Embryonic facial prominence (tissue), 1 donor: ENCODE data around the gene IRGQ.
"Not testable (repeated sequence)": the region's sequence is repeated elsewhere in the genome, so short reads cannot be mapped to it uniquely, and the experiment has no call there.

ENCODE experiments used
- DNase-seq: peaks from one replicate; pipeline ENCODE4 v3.0.0-alpha.2; 2016; ENCODE audit errors: extremely low spot score

Gene IRGQ

DNA sequence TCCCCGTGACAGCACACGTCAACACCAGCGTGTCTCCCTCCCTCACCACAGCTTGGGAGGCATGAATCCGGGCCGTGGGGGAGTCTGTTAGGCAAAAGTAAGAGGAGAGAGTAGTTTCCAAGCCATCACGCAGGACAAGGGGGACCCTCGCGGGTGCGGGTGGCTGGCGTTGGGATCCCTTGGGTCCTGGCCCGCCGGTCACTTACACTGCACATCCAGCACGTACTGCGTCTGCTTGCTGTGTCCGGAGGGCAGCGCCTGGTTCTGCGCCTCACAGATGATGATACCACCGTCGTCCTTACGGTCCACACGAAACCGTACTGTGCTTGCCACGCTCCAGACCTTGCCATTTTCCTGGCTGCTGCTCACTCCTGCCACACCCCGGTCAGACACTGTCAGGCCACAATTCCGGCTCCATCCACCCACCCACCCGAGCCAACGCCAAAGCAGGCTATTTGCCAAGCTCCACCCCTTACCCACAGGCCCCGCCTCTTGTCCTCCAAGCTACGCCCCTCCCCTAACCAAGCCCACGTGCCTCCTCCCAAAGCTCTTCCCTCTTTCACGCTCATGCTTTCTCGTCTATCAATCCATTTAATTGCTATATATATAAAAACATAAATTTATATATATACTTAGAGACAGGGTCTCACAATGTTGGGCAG, 30.1 kb upstream of the IRGQ start:
- no peak for DNase-seq

DNA sequence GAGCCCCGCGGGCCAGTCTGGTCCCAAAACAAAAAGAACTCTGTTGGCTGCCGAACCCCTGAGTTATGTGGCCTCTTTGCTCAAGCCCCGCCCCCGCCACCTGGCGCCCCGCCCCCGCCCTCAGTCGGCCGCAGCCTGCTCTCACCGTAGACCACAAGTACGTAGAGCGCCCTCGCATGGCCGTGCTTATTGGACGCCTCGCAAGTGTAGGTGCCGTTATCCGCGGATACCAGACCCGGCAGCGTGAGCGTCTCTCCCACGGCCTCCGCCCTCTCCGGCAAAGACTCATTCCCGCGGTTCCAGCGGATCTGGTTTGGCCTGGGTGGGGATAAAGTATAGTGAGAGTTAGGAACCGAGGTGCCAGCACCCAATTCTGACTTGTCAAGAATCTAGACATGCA, 29.0 kb upstream of the IRGQ start:
- no peak for DNase-seq

GRCh38 chr19:43623889-43624670, 28.1 kb upstream of the IRGQ start:
- DNase-seq = no peak

DNA sequence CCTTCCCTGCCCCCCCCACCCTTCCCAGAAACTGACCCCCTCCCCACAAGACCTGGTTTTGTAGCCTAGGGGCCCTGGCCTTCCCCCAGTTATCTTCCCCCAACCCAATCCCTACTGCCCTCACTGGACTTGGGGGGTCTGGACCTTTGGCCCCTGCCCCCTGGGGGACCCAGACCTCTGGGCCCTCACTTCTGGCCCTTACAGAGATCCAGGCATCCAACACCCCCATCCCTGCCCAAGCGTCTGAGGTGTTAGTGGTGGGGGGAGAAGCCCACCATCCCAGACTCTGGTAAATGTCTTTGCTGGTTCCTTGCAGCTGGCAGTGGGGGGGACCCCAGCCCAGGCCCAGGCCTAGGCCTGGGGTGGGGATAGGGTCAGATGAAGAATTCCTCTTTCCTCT, 27.0 kb upstream of the IRGQ start:
- DNase-seq = no peak

DNA sequence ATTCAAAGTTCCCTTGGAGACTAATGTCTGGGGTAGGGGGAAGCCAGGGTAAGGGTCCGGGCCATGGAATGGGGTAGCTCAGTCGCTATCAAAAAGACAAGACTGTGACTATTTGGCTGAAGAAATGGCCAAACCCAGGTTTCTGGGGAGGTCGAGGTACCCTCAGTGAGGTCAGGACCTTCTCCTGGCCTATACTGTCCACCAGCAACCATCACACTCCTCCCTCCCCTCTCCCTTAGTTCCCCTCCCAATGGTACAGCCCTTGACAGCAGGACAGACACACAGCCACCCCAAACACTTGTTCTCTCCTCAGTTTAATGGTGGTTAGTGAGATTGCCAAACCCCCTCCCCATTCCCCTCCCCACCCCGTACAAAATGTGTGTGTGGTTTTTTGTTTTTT, 26.1 kb upstream of the IRGQ start:
- DNase-seq = no peak

DNA sequence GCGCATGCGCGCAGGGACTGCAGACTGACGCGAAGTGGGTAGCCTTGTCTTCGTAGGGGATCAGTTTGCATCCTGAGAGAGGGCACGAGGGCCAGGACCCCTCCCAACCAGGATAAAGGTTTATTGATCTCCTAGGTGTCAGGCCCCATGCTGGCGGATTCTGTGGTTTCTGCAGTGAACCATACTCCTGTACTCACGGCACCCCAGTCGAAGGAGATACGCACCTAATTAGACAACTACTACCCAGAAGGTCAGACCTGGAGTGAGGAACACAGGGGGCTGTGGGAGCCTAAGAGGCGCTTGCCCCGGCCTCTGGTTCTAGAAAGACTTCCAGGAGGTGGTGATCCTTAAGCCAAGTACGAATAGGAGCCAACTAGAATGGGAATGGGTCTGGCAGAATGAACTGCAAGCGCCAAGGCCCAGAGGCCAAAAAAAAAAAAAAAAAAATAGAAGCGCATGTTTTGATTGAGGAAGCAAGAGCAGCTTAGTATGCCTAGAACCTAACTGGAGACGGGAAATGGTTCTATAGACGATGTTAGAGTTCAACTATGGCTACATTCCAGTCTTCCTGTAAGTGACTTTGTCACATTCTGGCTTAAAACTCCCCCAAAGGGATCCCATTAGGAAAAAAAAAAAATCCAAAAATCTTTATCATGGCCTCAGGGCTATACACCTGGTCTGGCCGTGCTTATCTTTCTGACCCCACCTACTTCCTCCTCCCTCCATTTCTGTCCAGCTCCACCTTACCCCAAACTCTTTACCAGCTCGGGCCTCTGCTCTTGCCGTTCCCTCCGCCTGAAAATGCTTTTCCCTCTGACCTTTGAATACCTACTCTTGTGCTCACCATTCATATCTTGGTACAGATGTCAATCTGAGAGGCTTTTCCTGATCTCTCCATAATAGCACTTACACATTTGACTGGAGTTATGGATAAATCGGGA, 24.4 kb upstream of the IRGQ start:
- DNase-seq = no peak

GRCh38 chr19:43619262-43620060, 23.5 kb upstream of the IRGQ start, which contains the start of gene ZNF428:
TSS of gene ZNF428 (minus strand) at chr19:43619629. CDS start at chr19:43614304, 5,325 bp downstream.
- peak; percentile 86 for DNase-seq

DNA sequence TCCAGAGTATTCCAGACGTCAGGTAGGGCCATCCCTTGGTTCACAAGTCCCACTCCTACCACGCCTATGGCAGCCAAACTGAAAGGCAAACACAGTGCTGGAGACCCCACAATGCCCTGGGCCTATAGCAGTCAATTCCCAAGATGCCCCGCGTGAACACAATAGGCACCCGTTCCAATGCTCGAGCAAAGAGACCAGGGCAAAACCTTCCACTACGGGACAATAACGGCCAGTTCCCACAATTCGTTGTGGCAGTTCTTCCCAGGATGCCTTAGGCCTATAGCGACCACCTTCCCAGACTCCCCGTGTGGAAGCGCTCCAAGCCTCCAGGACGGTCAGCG, 23.0 kb upstream of the IRGQ start:
- DNase-seq = no peak

DNA sequence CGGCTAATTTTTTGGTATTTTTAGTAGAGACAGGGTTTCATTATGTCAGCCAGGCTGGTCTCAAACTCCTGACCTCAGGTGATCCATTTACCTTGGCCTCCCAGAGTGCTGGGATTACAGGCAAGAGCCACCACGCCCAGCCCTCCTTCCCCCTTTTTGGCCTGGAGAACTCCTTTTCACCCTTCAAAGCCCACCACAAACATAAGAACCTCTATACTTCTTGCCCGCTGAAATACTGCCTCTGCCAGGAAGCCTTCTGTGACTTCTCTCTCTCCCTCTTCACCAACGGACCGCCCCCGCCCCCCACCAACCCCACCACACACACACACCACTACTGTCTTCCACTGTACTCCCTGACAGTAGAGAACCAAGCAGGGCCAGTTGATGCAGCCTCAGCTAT, 21.0 kb upstream of the IRGQ start:
- no peak for DNase-seq

DNA sequence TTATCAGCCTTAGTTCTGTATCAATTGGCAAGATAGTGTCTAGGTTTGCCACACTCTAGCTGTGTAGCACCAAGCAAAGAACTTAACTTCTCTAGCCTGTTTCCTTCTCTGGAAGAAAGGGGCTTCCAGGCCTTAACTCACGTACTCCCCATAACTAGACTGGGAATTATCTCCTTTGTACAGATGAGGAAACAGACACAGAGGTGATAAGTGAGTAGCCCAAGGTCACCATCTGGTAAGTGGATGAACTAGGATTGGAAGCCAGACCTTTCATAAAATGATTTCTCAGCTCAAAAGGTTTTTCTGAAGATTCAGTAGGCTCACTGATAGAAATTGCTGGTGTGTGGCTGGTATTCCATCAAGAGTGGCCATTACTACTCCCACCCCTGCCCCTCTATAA, 20.4 kb upstream of the IRGQ start:
- no peak for DNase-seq

- DNase-seq = no peak
Measured at GRCh38 chr19:43612374-43612773, 16.4 kb upstream of the IRGQ start.

- no peak for DNase-seq
Measured at GRCh38 chr19:43611788-43612187, 15.9 kb upstream of the IRGQ start, which contains the start of gene SRRM5. TSS of gene SRRM5 (plus strand) at chr19:43612088. CDS start at chr19:43612122, 34 bp downstream.

DNA sequence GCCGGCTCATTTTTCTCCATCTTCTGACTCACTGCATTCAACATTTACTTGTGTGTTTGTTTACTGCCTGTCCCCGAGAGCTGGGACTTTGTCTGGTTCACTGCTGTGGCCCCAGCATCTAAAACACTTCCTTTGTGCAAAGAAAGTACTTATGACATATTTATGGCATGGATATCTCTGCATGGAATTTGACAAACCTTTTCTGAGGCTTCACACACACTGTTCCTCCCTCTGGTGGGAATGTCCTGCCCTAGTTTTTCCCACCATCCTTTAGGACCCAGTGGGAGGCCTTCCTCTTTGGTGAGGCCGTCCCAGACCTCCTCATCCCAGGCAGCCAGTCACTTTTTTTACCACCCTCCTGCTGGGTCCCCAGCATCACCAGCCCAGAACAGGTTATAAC, 14.6 kb upstream of the IRGQ start:
- DNase-seq = no peak

DNA sequence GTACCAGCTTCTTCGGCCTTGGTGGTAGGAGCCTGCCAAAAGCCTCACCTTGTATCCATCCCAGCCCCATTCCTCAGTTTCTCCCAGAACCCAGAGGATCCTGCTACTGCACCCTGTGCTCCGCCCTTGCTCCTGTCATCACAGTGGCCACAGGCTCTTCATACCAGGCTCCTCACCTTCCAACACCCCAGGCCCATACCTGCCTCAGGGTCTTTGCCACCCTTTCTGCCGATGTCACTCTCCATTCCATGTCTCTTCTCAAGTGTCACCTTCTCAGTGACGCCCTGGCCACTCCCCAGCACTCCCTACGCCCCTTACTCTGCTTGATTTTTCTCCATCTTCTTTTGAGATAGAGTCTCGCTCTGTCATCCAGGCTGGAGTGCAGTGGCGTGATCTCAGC, 13.9 kb upstream of the IRGQ start:
- no peak for DNase-seq

- DNase-seq = no peak
Measured at GRCh38 chr19:43607238-43608205, 11.6 kb upstream of the IRGQ start.

DNA sequence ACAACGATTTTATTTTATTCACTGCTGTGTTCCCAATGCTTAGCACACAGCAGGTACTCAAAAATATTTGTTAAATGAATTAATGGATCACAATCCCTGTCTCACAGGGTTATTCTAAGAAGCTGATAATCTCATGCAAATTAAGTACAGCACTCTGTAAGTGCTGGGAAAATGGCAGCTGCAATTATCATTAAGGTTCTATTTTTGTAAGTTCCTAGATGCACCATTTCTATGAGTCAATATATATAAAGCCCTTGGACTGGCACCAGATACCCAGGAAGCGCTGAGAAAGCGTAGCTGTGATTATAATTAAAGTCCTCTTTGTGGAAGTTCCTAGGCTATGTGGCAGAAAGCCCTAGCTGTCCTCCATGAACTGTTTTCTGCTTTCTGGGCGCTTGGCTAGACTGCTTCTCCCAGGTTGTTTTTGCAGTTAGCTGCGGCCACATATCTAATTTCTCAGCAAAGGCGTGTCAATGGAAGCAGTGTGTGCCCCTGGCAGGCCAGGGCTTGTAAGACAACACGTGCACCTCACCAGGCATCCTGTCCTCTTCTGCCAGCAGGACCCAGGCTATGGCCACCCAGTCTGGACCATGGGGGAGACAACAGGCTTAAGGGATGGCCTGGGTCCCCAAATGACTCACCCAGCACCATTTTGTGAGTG, 10.8 kb upstream of the IRGQ start:
- no peak for DNase-seq

- no peak for DNase-seq
Measured at GRCh38 chr19:43605875-43606568, 10.1 kb upstream of the IRGQ start.

DNA sequence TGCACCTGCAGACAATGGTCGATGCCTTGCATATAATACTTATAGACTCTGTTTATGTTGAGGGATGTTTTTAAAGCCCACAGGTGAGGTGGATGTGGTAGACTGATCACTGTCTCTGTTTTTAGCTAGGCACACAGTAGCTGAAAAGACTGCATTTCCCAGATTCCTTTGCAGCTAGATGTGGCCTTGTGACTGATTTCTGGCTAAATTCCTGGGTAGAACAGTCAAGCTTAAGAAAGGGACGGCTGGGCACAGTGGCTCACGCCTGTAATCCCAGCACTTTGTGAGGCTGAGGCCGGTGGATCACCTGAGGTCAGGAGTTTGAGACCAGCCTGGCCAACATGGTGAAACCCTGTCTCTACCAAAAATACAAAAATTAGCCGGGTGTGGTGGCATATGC, 4.4 kb upstream of the IRGQ start:
- not testable (repeated sequence) for DNase-seq

- no peak for DNase-seq
Measured at GRCh38 chr19:43599635-43600295, 3.8 kb upstream of the IRGQ start.
